ENCODE measurements around the gene STAC2.

Gene STAC2

DNA sequence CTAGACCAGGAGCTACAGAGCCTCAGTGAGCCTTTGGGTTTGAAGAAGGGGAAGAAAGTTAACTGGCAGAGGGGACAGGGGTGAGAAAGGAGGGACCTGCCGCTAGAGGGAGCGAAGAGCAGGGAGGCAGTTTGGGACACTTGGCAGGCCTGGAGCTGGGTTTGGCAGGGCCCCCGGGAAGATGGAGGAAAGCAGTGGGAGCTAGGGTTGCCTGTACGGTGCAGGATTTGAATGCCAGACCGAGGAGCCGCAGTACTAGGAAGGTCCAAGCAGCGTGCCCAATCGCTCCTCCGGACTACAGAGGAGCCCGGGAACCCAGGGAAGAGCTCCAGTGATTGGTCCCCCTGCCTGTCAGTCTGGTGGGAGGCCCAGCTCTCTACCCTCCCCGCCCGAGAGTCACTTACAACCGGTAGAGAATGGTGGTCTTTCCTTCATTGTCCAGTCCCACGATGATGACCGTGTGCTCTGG lies 61.0 kb downstream of the STAC2 start:
- peaks cover 1% of the 10 kb centered on the region for H3K36me3 Mint-ChIP-seq
- peaks cover 1% of the 10 kb centered on the region for H3K9me3 Mint-ChIP-seq
- peaks cover 21% of the 10 kb centered on the region for H3K27me3 Mint-ChIP-seq
- peaks cover 12% of the 10 kb centered on the region for H3K4me1 Mint-ChIP-seq
- DNase-seq (ENCODE audit: low spot score in 2 of 2) (peak; percentile 65 to 72), ATAC-seq (ENCODE audit: low read depth) (peak; percentile 86)
- H3K27ac Mint-ChIP-seq: no peak overlapping the region
- peak overlapping the region; percentile 84 for H3K4me3 Mint-ChIP-seq

DNA sequence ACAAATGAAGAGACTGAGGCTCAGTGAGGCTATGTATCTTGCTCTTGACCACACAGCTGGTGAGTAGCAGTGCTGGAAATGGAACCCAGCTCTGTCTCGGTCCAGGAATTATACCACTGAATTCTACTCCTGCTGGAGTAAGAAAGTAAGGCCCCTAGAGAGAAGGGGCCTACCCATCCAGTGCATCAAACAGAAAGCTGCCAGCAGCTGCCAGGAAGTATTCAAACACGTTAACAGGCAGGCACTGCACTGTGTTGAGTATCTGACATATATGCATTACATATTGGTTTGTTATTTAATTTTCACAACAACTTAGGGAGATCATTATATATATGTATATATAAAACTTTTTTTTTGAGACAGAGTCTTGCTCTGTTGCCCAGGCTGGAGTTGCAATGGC lies 63.8 kb downstream of the STAC2 start:
- Mint-ChIP-seq H3K36me3 (no peaks in the 10 kb centered on the region), H3K4me1 (peaks cover 6% of the 10 kb centered on the region), H3K27me3 (peaks cover 13% of the 10 kb centered on the region), H3K4me3 (no peak overlapping the region), H3K9me3 (no peaks in the 10 kb centered on the region), H3K27ac (no peak overlapping the region)
- ATAC-seq (ENCODE audit: low read depth) (no peak), DNase-seq (ENCODE audit: low spot score in 2 of 2) (no peak)
